ENCODE results near the gene C2orf66. TPM values are rescaled to one million over a fixed set of nuclear protein-coding genes. Genes with fewer than 3 reads are reported as not detected.
A peak's percentile ranks its signal among the peaks of the same experiment; 100 is the strongest.

C2orf66 gene
- total and polyA plus RNA-seq, 2 of the 13 experiments (the other 11 are each of a cell fraction or from before 2014, with no cell fraction given), result 0.05 TPM; not detected in 1

DNA sequence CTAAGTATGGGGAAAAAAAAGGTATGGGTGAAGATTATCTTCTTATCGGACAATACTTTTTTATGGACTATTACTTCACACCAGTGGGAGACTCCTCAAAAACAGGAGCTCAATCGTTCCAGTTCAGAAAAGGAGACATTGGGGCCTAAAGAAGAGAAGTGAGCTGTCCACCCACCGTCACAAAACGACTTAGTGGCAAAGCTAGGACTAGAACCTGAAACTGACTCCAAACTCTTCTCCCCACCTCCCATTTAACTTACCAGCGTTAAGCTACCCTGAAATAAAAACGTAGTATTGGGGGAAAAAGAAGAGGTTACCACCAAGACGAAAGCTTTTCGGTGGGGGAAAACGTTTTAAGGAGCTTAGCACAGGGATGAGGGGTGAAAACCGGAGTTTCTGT lies 10.2 kb downstream of the C2orf66 start:
- 2% methylated on average over 10 of the region's 10 CpGs for WGBS (ENCODE audit: low lambda C conversion rate)

More for the DNA sequence above, 10.2 kb downstream of the C2orf66 start:
- ChIA-PET CTCF (ENCODE audit: low intra/inter-chr PET ratio, low total read pairs) (no interaction called here), POLR2A (interaction anchor here (0.5 to 2.1 kb wide), 16 partner anchors 8 to 1142 kb away, joined by 3 to 9 read pairs (median 5); partner anchors contain the start of genes CCDC150, SF3B1 and SLC39A10)
- ATAC-seq (peak; percentile 53), DNase-seq (ENCODE audit: low spot score) (peak; percentile 23), FAIRE-seq (no peak)
- Histone ChIP-seq H3K9me3 (ENCODE audit: low read length) (no peaks in the 10 kb centered on the region), H3K27me3 (ENCODE audit: control insufficient read depth in 1 of 2, insufficient read depth in 2 of 2, low read length in 2 of 2) (peaks cover 0 to 4% of the 10 kb centered on the region in 2 experiments; a peak in 1 of 5 replicates), H3K36me3 (replicated peaks in 1 of 2; ENCODE audit: control insufficient read depth in 1 of 2, insufficient read depth in 2 of 2, low read length in 2 of 2) (peaks cover 4 to 20% of the 10 kb centered on the region in 2 experiments), H2AFZ (ENCODE audit: low read length) (peak overlapping the region; percentile 90), H3K4me1 (ENCODE audit: insufficient read depth, low read length) (peaks cover 37% of the 10 kb centered on the region), H3K4me2 (ENCODE audit: low read depth, low read length) (peak overlapping the region; percentile 63), H3K27ac (ENCODE audit: extremely low read length, insufficient read depth, low read length) (peak overlapping the region; percentile 73), H3K79me2 (ENCODE audit: insufficient read depth, low read length) (peaks cover 10% of the 10 kb centered on the region), H3K4me3 (replicated peaks in 1 of 3; ENCODE audit: insufficient read depth in 1 of 3, low read depth in 2 of 3, low read length in 3 of 3) (peak overlapping the region; percentile 66 to 99 (median 83)), H4K20me1 (ENCODE audit: insufficient read depth, low read length) (no peaks in the 10 kb centered on the region), H3K9ac (ENCODE audit: insufficient read depth, low read depth, low read length) (peak overlapping the region; percentile 82)
- TF ChIP-seq ZNF703 (CRISPR knock-in tag; IDR thresholded peaks at IDR 0.05; ENCODE audit: borderline replicate concordance), result no peak
- no peak; the same call in 1 of the 2 replicates for TF ChIP-seq ZNF547 (CRISPR knock-in tag; IDR thresholded peaks at IDR 0.05)
- 0 out of 2 replicates have a peak, but pooled peaks have one; percentile 6 for TF ChIP-seq HOXA9 (CRISPR knock-in tag; IDR thresholded peaks at IDR 0.05; ENCODE audit: borderline replicate concordance)
- TF ChIP-seq GLMP (CRISPR knock-in tag; IDR thresholded peaks at IDR 0.05; ENCODE audit: borderline replicate concordance), result no peak
- TF ChIP-seq ZNF329 (CRISPR knock-in tag; IDR thresholded peaks at IDR 0.05; ENCODE audit: low read depth), result 0 out of 2 replicates have a peak, but pooled peaks have one; percentile 22
- TF ChIP-seq ZHX2 (IDR thresholded peaks at IDR 0.05; ENCODE audit: low read depth), result no peak
- 0 out of 2 replicates have a peak, but pooled peaks have one; percentile 61 for TF ChIP-seq ZHX2 (CRISPR knock-in tag; IDR thresholded peaks at IDR 0.05; ENCODE audit: borderline replicate concordance)
- TF ChIP-seq, protein P1, sequence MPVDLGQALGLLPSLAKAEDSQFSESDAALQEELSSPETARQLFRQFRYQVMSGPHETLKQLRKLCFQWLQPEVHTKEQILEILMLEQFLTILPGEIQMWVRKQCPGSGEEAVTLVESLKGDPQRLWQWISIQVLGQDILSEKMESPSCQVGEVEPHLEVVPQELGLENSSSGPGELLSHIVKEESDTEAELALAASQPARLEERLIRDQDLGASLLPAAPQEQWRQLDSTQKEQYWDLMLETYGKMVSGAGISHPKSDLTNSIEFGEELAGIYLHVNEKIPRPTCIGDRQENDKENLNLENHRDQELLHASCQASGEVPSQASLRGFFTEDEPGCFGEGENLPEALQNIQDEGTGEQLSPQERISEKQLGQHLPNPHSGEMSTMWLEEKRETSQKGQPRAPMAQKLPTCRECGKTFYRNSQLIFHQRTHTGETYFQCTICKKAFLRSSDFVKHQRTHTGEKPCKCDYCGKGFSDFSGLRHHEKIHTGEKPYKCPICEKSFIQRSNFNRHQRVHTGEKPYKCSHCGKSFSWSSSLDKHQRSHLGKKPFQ (CRISPR knock-in tag; IDR thresholded peaks at IDR 0.05; ENCODE audit: insufficient replicate concordance), result peak; percentile 27
- TF ChIP-seq ZNF713 (CRISPR knock-in tag; IDR thresholded peaks at IDR 0.05), result no peak
- TF ChIP-seq, protein P2, sequence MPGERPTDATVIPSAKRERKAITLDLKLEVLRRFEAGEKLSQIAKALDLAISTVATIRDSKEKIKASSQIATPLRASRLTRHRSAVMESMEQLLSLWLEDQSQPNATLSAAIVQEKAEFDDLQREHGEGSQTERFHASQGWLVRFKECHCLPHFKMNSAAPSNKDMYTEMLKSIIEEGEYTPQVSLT (CRISPR knock-in tag; IDR thresholded peaks at IDR 0.05; ENCODE audit: borderline replicate concordance, low read depth), result 0 out of 2 replicates have a peak, but pooled peaks have one; percentile 56
- TSS peak; percentile 79 for BruUV-seq (replicated peaks)
- intact Hi-C loops (cut with micrococcal nuclease; ENCODE audit: unreplicated experiment) (loop anchor here (1.0 to 5.0 kb wide), 3 partner anchors 128 to 723 kb away; partner anchors contain the start of gene CCDC150), in situ Hi-C loops (cut with HindIII; ENCODE audit: extremely low pct_ligation_motif_present, low pct_unique_long_range_greater_than_20kb) (no loop called here)

Measured in HepG2 (cell line).